HepG2 (cell line): ENCODE data around the gene PRSS21. TPM values are rescaled to one million over a fixed set of nuclear protein-coding genes. Genes with fewer than 3 reads are reported as not detected.

Experiments used
- ARID4A ChIP-seq: sonication (generic); formaldehyde crosslinking; IDR thresholded peaks from 2 replicates; pipeline ENCODE4 v1.5.0; 2020; ENCODE audit warnings: mild to moderate bottlenecking, missing genetic modification reagents, borderline replicate concordance
- FIP1L1 ChIP-seq: fragments of 200-400 bp; formaldehyde crosslinking; IDR thresholded peaks from 2 replicates; pipeline ENCODE4 v1.6.1; 2018; ENCODE audit warnings: low read depth, mild to moderate bottlenecking, low read length, moderate library complexity, borderline replicate concordance; ENCODE audit not compliant: insufficient read depth
- FOXA3 ChIP-seq: IDR thresholded peaks from 2 replicates; pipeline ENCODE4 v1.6.1; 2016; ENCODE audit warnings: missing genetic modification reagents, missing compliant biosample characterization
- GATAD2A ChIP-seq: IDR thresholded peaks from 2 replicates; pipeline ENCODE4 v1.6.1; 2016
- MIER2 ChIP-seq: IDR thresholded peaks from 2 replicates; pipeline ENCODE4 v1.6.1; 2016; ENCODE audit warnings: missing biosample characterization, missing genetic modification reagents
- MTERF4 ChIP-seq: sonication (generic); formaldehyde crosslinking; IDR thresholded peaks from 2 replicates; pipeline ENCODE4 v1.8.0; 2023; ENCODE audit warnings: mild to moderate bottlenecking, missing genetic modification reagents
- PAXIP1 ChIP-seq: sonication (generic); formaldehyde crosslinking; conservative IDR thresholded peaks from 2 replicates; pipeline ENCODE4 v1.4.0; 2020; ENCODE audit warnings: mild to moderate bottlenecking, missing genetic modification reagents, moderate library complexity
- PREB ChIP-seq: sonication (generic); formaldehyde crosslinking; IDR thresholded peaks from 2 replicates; pipeline ENCODE4 v1.4.0; 2020; ENCODE audit warnings: missing genetic modification reagents
- ZNF225 ChIP-seq: sonication (generic); formaldehyde crosslinking; IDR thresholded peaks from 2 replicates; pipeline ENCODE4 v1.4.0; 2020; ENCODE audit warnings: mild to moderate bottlenecking, missing genetic modification reagents
- ZNF264 ChIP-seq: sonication (generic); formaldehyde crosslinking; IDR thresholded peaks from 2 replicates; pipeline ENCODE4 v1.4.0; 2020; ENCODE audit warnings: missing genetic modification reagents
- ZNF589 ChIP-seq: sonication (generic); formaldehyde crosslinking; conservative IDR thresholded peaks from 2 replicates; pipeline ENCODE4 v1.8.0; 2022; ENCODE audit warnings: mild to moderate bottlenecking, moderate library complexity, missing genetic modification reagents
- ZNF646 ChIP-seq: sonication (generic); formaldehyde crosslinking; IDR thresholded peaks from 2 replicates; pipeline ENCODE4 v1.9.0; 2021; ENCODE audit warnings: mild to moderate bottlenecking, missing genetic modification reagents
- polyA plus RNA-seq, 8 experiments: library from polyadenylated mRNA; depleted of rRNA in 3 of 8; stranded (reverse) in 7 of 8; unstranded in 1 of 8; fragments of >200 nt; fragmentation: Illumina TruSeq in 4 of 8; extraction: Trizol in 4 of 8; gene quantifications; 2 replicates each; pipeline versions ENCODE4 v1.2.1 to v1.2.3, GENCODE V29; 2011 to 2016; ENCODE audit warnings: low read depth in 4 of 8, missing spikeins in 1 of 8, mixed read lengths in 1 of 8; ENCODE audit not compliant: insufficient read depth in 1 of 8
- total RNA-seq, 5 experiments: library from RNA; depleted of rRNA; stranded (reverse); fragments of >200 nt; fragmentation: Illumina TruSeq; extraction: Trizol; gene quantifications; 2 replicates each; pipeline ENCODE4 v1.2.3, GENCODE V29; 2016; ENCODE audit warnings: low read depth in 1 of 5

Gene PRSS21
- total and polyA plus RNA-seq, 2 of the 13 experiments (the other 11 are each of a cell fraction or from before 2014, with no cell fraction given) = not detected

GRCh38 chr16:2777231-2777902 is 39.7 kb upstream of the PRSS21 start, which contains the start of gene ELOB (continued):
- peak; percentile 63 for TF ChIP-seq ARID4A
- TF ChIP-seq PREB (CRISPR knock-in tag) = no peak
- peak; percentile 10; the same call in 1 of the 2 replicates for TF ChIP-seq MIER2 (CRISPR knock-in tag)
- no peak for TF ChIP-seq MTERF4 (CRISPR knock-in tag)
- no peak for TF ChIP-seq ZNF225 (CRISPR knock-in tag)
- no peak for TF ChIP-seq PAXIP1
- no peak for TF ChIP-seq ZNF646 (CRISPR knock-in tag)
- 0 out of 2 replicates have a peak, but pooled peaks have one; percentile 9 for TF ChIP-seq GATAD2A (CRISPR knock-in tag)
- TF ChIP-seq FOXA3 (CRISPR knock-in tag) = no peak
- no peak for TF ChIP-seq ZNF264 (CRISPR knock-in tag)
- no peak for TF ChIP-seq FIP1L1
- no peak for TF ChIP-seq ZNF589 (CRISPR knock-in tag)
